Measurements from ENCODE around the gene IFI44L. TPM values are rescaled to one million over a fixed set of nuclear protein-coding genes. Genes with fewer than 3 reads are reported as not detected.

The IFI44L gene
- polyA plus RNA-seq, 1 donor (not counting 4 experiments of a cell fraction or from before 2014, with no cell fraction given): 34.8 TPM

- TF ChIP-seq, protein P1, sequence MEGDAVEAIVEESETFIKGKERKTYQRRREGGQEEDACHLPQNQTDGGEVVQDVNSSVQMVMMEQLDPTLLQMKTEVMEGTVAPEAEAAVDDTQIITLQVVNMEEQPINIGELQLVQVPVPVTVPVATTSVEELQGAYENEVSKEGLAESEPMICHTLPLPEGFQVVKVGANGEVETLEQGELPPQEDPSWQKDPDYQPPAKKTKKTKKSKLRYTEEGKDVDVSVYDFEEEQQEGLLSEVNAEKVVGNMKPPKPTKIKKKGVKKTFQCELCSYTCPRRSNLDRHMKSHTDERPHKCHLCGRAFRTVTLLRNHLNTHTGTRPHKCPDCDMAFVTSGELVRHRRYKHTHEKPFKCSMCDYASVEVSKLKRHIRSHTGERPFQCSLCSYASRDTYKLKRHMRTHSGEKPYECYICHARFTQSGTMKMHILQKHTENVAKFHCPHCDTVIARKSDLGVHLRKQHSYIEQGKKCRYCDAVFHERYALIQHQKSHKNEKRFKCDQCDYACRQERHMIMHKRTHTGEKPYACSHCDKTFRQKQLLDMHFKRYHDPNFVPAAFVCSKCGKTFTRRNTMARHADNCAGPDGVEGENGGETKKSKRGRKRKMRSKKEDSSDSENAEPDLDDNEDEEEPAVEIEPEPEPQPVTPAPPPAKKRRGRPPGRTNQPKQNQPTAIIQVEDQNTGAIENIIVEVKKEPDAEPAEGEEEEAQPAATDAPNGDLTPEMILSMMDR (optimal IDR thresholded peaks at IDR 0.05 in 1 of 3, IDR thresholded peaks at IDR 0.05 in 1 of 3, conservative IDR thresholded peaks at IDR 0.05 in 1 of 3; ENCODE audit: extremely low read depth in 1 of 3, insufficient read depth in 2 of 3, low read length in 3 of 3): no peak
- TF ChIP-seq EZH2 (IDR thresholded peaks at IDR 0.05; ENCODE audit: low read length): no peak
- H3K9ac ChIP-seq (ENCODE audit: control insufficient read depth, extremely low read depth, insufficient read depth, low read length): no peak overlapping the region
- dilution Hi-C loops (cut with MboI; ENCODE audit: extremely low pct_ligation_motif_present, low sequenced_read_pairs): no loop called here
- no peak overlapping the region for H3K27ac ChIP-seq (ENCODE audit: control insufficient read depth, insufficient read depth, low read length)
- no peaks in the 10 kb centered on the region for H3K9me3 ChIP-seq (ENCODE audit: control insufficient read depth, low read depth, low read length)
- FAIRE-seq (no peak), DNase-seq (ENCODE audit: low read depth, low spot score) (no peak)
- H4K20me1 ChIP-seq (ENCODE audit: control insufficient read depth, extremely low read depth, insufficient read depth, low read length): no peaks in the 10 kb centered on the region
- H3K36me3 ChIP-seq (ENCODE audit: control insufficient read depth in 2 of 2, extremely low read depth in 1 of 2, insufficient read depth in 2 of 2, low read length in 2 of 2): no peaks in the 10 kb centered on the region
- H3K79me2 ChIP-seq (ENCODE audit: control insufficient read depth, insufficient read depth, low read length): no peaks in the 10 kb centered on the region
- no peaks in the 10 kb centered on the region for H3K27me3 ChIP-seq (ENCODE audit: control insufficient read depth, extremely low read depth, insufficient read depth, low read length)
- H3K9me1 ChIP-seq (ENCODE audit: control insufficient read depth, extremely low read depth, insufficient read depth, low read length): no peaks in the 10 kb centered on the region
- no peak overlapping the region for H3K4me3 ChIP-seq (ENCODE audit: control insufficient read depth in 2 of 3, extremely low read depth in 1 of 3, insufficient read depth in 2 of 3, low read depth in 1 of 3, low read length in 3 of 3)
- H3K4me2 ChIP-seq (ENCODE audit: control insufficient read depth, extremely low read depth, insufficient read depth, low read depth, low read length): no peak overlapping the region
- no peak overlapping the region for H2AFZ ChIP-seq (ENCODE audit: control insufficient read depth, low read length)
- no peaks in the 10 kb centered on the region for H3K4me1 ChIP-seq (ENCODE audit: control insufficient read depth, extremely low read depth, insufficient read depth, low read length)
Measured at GRCh38 chr1:78678324-78678723, 58.1 kb downstream of the IFI44L start.

GRCh38 chr1:78681265-78681664 is 61.0 kb downstream of the IFI44L start:
- Histone ChIP-seq H3K4me1 (ENCODE audit: control insufficient read depth, extremely low read depth, insufficient read depth, low read length) (no peaks in the 10 kb centered on the region), H3K79me2 (ENCODE audit: control insufficient read depth, insufficient read depth, low read length) (no peaks in the 10 kb centered on the region), H3K9me1 (ENCODE audit: control insufficient read depth, extremely low read depth, insufficient read depth, low read length) (no peaks in the 10 kb centered on the region), H3K4me2 (ENCODE audit: control insufficient read depth, extremely low read depth, insufficient read depth, low read depth, low read length) (no peak overlapping the region), H3K4me3 (ENCODE audit: control insufficient read depth in 2 of 3, extremely low read depth in 1 of 3, insufficient read depth in 2 of 3, low read depth in 1 of 3, low read length in 3 of 3) (no peak overlapping the region), H3K9me3 (ENCODE audit: control insufficient read depth, low read depth, low read length) (no peaks in the 10 kb centered on the region), H3K36me3 (ENCODE audit: control insufficient read depth in 2 of 2, extremely low read depth in 1 of 2, insufficient read depth in 2 of 2, low read length in 2 of 2) (no peaks in the 10 kb centered on the region), H4K20me1 (ENCODE audit: control insufficient read depth, extremely low read depth, insufficient read depth, low read length) (no peaks in the 10 kb centered on the region), H3K27me3 (ENCODE audit: control insufficient read depth, extremely low read depth, insufficient read depth, low read length) (no peaks in the 10 kb centered on the region), H2AFZ (ENCODE audit: control insufficient read depth, low read length) (no peak overlapping the region), H3K27ac (ENCODE audit: control insufficient read depth, insufficient read depth, low read length) (no peak overlapping the region), H3K9ac (ENCODE audit: control insufficient read depth, extremely low read depth, insufficient read depth, low read length) (no peak overlapping the region)
- TF ChIP-seq EZH2 (IDR thresholded peaks at IDR 0.05; ENCODE audit: low read length): no peak
- TF ChIP-seq, protein P1 (optimal IDR thresholded peaks at IDR 0.05 in 1 of 3, IDR thresholded peaks at IDR 0.05 in 1 of 3, conservative IDR thresholded peaks at IDR 0.05 in 1 of 3; ENCODE audit: extremely low read depth in 1 of 3, insufficient read depth in 2 of 3, low read length in 3 of 3): no peak
- FAIRE-seq (no peak), DNase-seq (ENCODE audit: low read depth, low spot score) (no peak)
- dilution Hi-C loops (cut with MboI; ENCODE audit: extremely low pct_ligation_motif_present, low sequenced_read_pairs): no loop called here
